ENCODE data around the gene JAKMIP1. TPM values are rescaled to one million over a fixed set of nuclear protein-coding genes. Genes with fewer than 3 reads are reported as not detected.

The JAKMIP1 gene
- total and polyA plus RNA-seq, 2 donors (not counting 1 experiment from before 2014, with no cell fraction given) = 0.49 to 1.0 TPM

GRCh38 chr4:6011686-6012085 lies 188.7 kb downstream of the JAKMIP1 start:
- Histone ChIP-seq H3K27ac (ENCODE audit: low read length in 2 of 2) (no peak overlapping the region), H3K9ac (ENCODE audit: low read length) (no peak overlapping the region), H3K79me2 (ENCODE audit: control insufficient read depth, insufficient read depth, low read length) (no peaks in the 10 kb centered on the region), H3K36me3 (replicated peaks in 1 of 2; ENCODE audit: control extremely low read depth in 1 of 2, control insufficient read depth in 1 of 2, extremely low read depth in 1 of 2, insufficient read depth in 2 of 2, low read length in 1 of 2) (no peaks in the 10 kb centered on the region), H3K4me2 (replicated peaks; ENCODE audit: low read depth, low read length, poor library complexity, severe bottlenecking) (no peak overlapping the region), H4K20me1 (ENCODE audit: control insufficient read depth, insufficient read depth, low read length, poor library complexity, severe bottlenecking) (no peaks in the 10 kb centered on the region), H3K4me1 (ENCODE audit: control insufficient read depth in 2 of 2, insufficient read depth in 2 of 2, low read length in 2 of 2) (no peaks in the 10 kb centered on the region), H3K9me3 (ENCODE audit: control extremely low read depth in 1 of 3, control insufficient read depth in 2 of 3, insufficient read depth in 1 of 3, low read length in 2 of 3) (no peaks in the 10 kb centered on the region), H3K27me3 (replicated peaks in 1 of 4; ENCODE audit: control extremely low read depth in 1 of 4, control insufficient read depth in 3 of 4, insufficient read depth in 4 of 4, low read length in 3 of 4) (peaks cover 0 to 4% (median 0%) of the 10 kb centered on the region in 4 experiments), H3K4me3 (ENCODE audit: control extremely low read depth in 1 of 5, extremely low read depth in 1 of 5, insufficient read depth in 1 of 5, low read depth in 2 of 5, low read length in 4 of 5) (no peak overlapping the region), H2AFZ (ENCODE audit: insufficient read depth, low read depth, low read length, poor library complexity, severe bottlenecking) (no peak overlapping the region)
- no peak for TF ChIP-seq EZH2 (IDR thresholded peaks at IDR 0.05; ENCODE audit: borderline replicate concordance, insufficient read depth, low read depth, low read length, poor library complexity, severe bottlenecking)
- TF ChIP-seq, protein P1, sequence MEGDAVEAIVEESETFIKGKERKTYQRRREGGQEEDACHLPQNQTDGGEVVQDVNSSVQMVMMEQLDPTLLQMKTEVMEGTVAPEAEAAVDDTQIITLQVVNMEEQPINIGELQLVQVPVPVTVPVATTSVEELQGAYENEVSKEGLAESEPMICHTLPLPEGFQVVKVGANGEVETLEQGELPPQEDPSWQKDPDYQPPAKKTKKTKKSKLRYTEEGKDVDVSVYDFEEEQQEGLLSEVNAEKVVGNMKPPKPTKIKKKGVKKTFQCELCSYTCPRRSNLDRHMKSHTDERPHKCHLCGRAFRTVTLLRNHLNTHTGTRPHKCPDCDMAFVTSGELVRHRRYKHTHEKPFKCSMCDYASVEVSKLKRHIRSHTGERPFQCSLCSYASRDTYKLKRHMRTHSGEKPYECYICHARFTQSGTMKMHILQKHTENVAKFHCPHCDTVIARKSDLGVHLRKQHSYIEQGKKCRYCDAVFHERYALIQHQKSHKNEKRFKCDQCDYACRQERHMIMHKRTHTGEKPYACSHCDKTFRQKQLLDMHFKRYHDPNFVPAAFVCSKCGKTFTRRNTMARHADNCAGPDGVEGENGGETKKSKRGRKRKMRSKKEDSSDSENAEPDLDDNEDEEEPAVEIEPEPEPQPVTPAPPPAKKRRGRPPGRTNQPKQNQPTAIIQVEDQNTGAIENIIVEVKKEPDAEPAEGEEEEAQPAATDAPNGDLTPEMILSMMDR (IDR thresholded peaks at IDR 0.05) = no peak
- Mint-ChIP-seq H3K9me3 (ENCODE audit: insufficient read depth) (no peaks in the 10 kb centered on the region), H3K4me1 (no peaks in the 10 kb centered on the region), H3K27me3 (peaks cover 37% of the 10 kb centered on the region), H3K27ac (no peak overlapping the region), H3K4me3 (no peak overlapping the region)
- ATAC-seq (ENCODE audit: low read depth) (no peak), DNase-seq (no peak)
- intact Hi-C loops (cut with micrococcal nuclease) = no loop called here
- CTCF ChIA-PET = no interaction called here
- POLR2A ChIA-PET = no interaction called here
- 3% methylated on average over 8 of the region's 8 CpGs for WGBS (ENCODE audit: insufficient coverage)

GRCh38 chr4:6011271-6011671 lies 189.1 kb downstream of the JAKMIP1 start:
- Histone ChIP-seq H3K4me3 (ENCODE audit: control extremely low read depth in 1 of 5, extremely low read depth in 1 of 5, insufficient read depth in 1 of 5, low read depth in 2 of 5, low read length in 4 of 5) (no peak overlapping the region), H3K79me2 (ENCODE audit: control insufficient read depth, insufficient read depth, low read length) (no peaks in the 10 kb centered on the region), H4K20me1 (ENCODE audit: control insufficient read depth, insufficient read depth, low read length, poor library complexity, severe bottlenecking) (no peaks in the 10 kb centered on the region), H3K27me3 (replicated peaks in 1 of 4; ENCODE audit: control extremely low read depth in 1 of 4, control insufficient read depth in 3 of 4, insufficient read depth in 4 of 4, low read length in 3 of 4) (peaks cover 0 to 4% (median 0%) of the 10 kb centered on the region in 4 experiments), H3K9me3 (ENCODE audit: control extremely low read depth in 1 of 3, control insufficient read depth in 2 of 3, insufficient read depth in 1 of 3, low read length in 2 of 3) (no peaks in the 10 kb centered on the region), H2AFZ (ENCODE audit: insufficient read depth, low read depth, low read length, poor library complexity, severe bottlenecking) (no peak overlapping the region), H3K36me3 (replicated peaks in 1 of 2; ENCODE audit: control extremely low read depth in 1 of 2, control insufficient read depth in 1 of 2, extremely low read depth in 1 of 2, insufficient read depth in 2 of 2, low read length in 1 of 2) (no peaks in the 10 kb centered on the region), H3K4me1 (ENCODE audit: control insufficient read depth in 2 of 2, insufficient read depth in 2 of 2, low read length in 2 of 2) (no peaks in the 10 kb centered on the region), H3K4me2 (replicated peaks; ENCODE audit: low read depth, low read length, poor library complexity, severe bottlenecking) (no peak overlapping the region), H3K9ac (ENCODE audit: low read length) (no peak overlapping the region), H3K27ac (ENCODE audit: low read length in 2 of 2) (no peak overlapping the region)
- H3K4me3 Mint-ChIP-seq = no peak overlapping the region
- WGBS (ENCODE audit: insufficient coverage) = 13% methylated on average over 10 of the region's 12 CpGs
- TF ChIP-seq, protein P1 (IDR thresholded peaks at IDR 0.05) = no peak
- H3K9me3 Mint-ChIP-seq (ENCODE audit: insufficient read depth) = no peaks in the 10 kb centered on the region
- DNase-seq (no peak), ATAC-seq (ENCODE audit: low read depth) (no peak)
- H3K4me1 Mint-ChIP-seq = no peaks in the 10 kb centered on the region
- H3K27ac Mint-ChIP-seq = no peak overlapping the region
- intact Hi-C loops (cut with micrococcal nuclease) = no loop called here
- POLR2A ChIA-PET = no interaction called here
- peaks cover 39% of the 10 kb centered on the region for H3K27me3 Mint-ChIP-seq
- CTCF ChIA-PET = no interaction called here
